ENCODE data around the gene CORIN. TPM values are rescaled to one million over a fixed set of nuclear protein-coding genes. Genes with fewer than 3 reads are reported as not detected.

Gene CORIN
- total and polyA plus RNA-seq, 7 experiments from 2014 or later: 0.07 to 0.19 (median 0.08) TPM; not detected in 4

DNA sequence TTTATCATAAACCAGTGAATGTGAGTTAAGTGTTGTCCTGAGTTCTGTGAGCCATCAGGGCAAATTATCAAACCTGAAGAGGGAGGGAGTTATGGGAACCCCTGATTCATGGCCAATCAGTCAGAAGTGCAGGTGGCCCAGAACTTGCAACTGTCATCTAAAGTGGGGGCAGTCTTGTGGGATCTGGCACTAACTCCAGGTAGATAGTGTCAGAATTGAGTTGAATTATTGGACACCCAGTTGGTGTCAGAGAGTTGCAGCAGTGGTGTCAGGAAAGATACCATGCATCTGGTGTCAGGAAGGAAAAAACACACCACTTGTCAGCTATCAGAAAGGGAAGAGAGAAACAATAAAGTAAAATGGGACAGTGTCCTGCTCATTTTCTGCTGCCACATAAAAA, 8.4 kb downstream of the CORIN start:
- intact Hi-C loops (cut with micrococcal nuclease): no loop called here
- peaks cover 0 to 3% (median 0%) of the 10 kb centered on the region in 5 donors for H3K36me3 Mint-ChIP-seq
- peaks cover 0 to 20% (median 16%) of the 10 kb centered on the region in 7 donors for H3K4me1 Mint-ChIP-seq
- Histone ChIP-seq H3K4me3 (ENCODE audit: low read length) (no peak overlapping the region), H3K36me3 (ENCODE audit: control insufficient read depth in 2 of 3, insufficient read depth in 3 of 3, low read length in 3 of 3) (no peaks in the 10 kb centered on the region), H3K27ac (ENCODE audit: low read depth, low read length) (no peak overlapping the region), H3K27me3 (ENCODE audit: control insufficient read depth in 2 of 2, insufficient read depth in 2 of 2, low read length in 2 of 2) (no peaks in the 10 kb centered on the region), H3K9me3 (ENCODE audit: control insufficient read depth in 2 of 3, low read length in 3 of 3) (no peaks in the 10 kb centered on the region), H3K4me1 (ENCODE audit: control insufficient read depth in 2 of 2, insufficient read depth in 2 of 2, low read length in 2 of 2) (no peaks in the 10 kb centered on the region)
- H3K9me3 Mint-ChIP-seq: peaks cover 0 to 8% (median 0%) of the 10 kb centered on the region in 11 donors
- ChIA-PET POLR2A (no interaction called here), CTCF (no interaction called here)
- no peak overlapping the region for H3K27ac Mint-ChIP-seq
- ATAC-seq: no peak
- DNase-seq: no peak
- H3K27me3 Mint-ChIP-seq: peaks cover 0 to 28% (median 16%) of the 10 kb centered on the region in 5 donors
- no peak overlapping the region for H3K4me3 Mint-ChIP-seq

DNA sequence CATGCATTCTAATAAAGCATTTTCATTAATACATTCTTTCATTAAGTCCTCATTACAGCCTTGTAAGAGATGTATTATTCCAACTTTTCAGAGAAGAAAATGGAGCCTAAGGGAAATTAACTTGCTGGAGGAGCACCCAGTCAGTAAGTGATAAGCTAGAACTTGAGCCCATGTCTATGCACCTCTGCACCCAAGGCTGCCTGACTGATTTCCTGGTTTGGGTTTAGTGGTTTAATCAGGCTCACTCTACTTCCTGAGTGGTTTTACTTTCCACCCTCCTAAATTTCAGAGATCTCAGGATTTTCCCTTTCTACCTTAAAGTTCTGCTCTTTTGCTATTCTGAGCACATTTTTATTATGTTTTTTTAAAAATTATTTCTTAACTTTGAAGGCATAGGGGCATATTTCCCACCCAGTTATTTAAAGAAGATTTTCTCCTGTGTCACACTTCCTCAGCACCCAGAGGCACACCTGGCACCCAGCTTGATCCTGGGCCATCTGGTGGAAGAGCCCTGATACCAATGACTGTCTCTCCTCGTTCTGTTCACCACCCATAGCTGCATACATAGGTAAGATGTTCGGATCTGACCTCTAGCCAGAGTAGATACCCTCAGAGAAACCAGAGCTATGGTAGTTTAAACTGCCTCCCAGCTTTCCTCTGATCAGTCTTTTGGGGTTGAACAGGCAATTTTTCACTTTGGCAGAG, 10.4 kb downstream of the CORIN start:
- H3K4me3 ChIP-seq (ENCODE audit: low read length): no peak overlapping the region
- Mint-ChIP-seq H3K27me3 (peaks cover 0 to 18% (median 10%) of the 10 kb centered on the region in 5 donors), H3K4me1 (peaks cover 0 to 20% (median 16%) of the 10 kb centered on the region in 7 donors), H3K4me3 (no peak overlapping the region), H3K27ac (no peak overlapping the region), H3K9me3 (peaks cover 0 to 1% (median 0%) of the 10 kb centered on the region in 11 donors), H3K36me3 (no peaks in the 10 kb centered on the region)
- intact Hi-C loops (cut with micrococcal nuclease): no loop called here
- H3K4me1 ChIP-seq (ENCODE audit: control insufficient read depth in 2 of 2, insufficient read depth in 2 of 2, low read length in 2 of 2): no peaks in the 10 kb centered on the region
- H3K27ac ChIP-seq (ENCODE audit: low read depth, low read length): no peak overlapping the region
- no peak for DNase-seq
- H3K27me3 ChIP-seq (ENCODE audit: control insufficient read depth in 2 of 2, insufficient read depth in 2 of 2, low read length in 2 of 2): no peaks in the 10 kb centered on the region
- ChIA-PET POLR2A (no interaction called here), CTCF (interaction anchor here (1.3 kb wide), 1 partner anchor 9 kb away, joined by 3 read pairs; no protein-coding TSS in a partner anchor)
- no peaks in the 10 kb centered on the region for H3K9me3 ChIP-seq (ENCODE audit: control insufficient read depth in 2 of 3, low read length in 3 of 3)
- ATAC-seq: peak; percentile 41
- no peaks in the 10 kb centered on the region for H3K36me3 ChIP-seq (ENCODE audit: control insufficient read depth in 2 of 3, insufficient read depth in 3 of 3, low read length in 3 of 3)

DNA sequence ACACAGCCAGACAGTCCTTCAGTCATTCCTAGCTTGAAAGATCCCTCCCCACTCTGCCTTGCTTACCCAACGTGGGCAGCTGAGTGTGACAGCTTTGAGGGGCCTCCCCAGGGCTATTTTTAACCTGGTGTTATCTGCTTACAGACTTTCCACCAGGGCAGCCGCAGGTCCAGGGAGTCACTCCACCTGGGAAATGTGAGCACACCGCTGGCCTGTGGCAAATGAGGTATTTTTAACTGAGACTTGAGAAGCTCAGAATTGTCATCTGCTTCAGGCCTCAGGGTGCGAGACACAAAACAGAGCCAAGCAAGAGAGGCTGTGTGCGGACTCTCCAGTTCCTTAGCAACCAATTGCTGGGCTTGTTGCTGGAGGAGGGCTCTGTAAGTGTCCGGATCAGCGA, 13.0 kb downstream of the CORIN start:
- H3K4me1 Mint-ChIP-seq: peaks cover 0 to 18% (median 8%) of the 10 kb centered on the region in 7 donors
- ChIA-PET CTCF (interaction anchor here (0.6 kb wide), 1 partner anchor 1442 kb away, joined by 3 read pairs; no protein-coding TSS in a partner anchor), POLR2A (no interaction called here)
- H3K27me3 ChIP-seq (ENCODE audit: control insufficient read depth in 2 of 2, insufficient read depth in 2 of 2, low read length in 2 of 2): no peaks in the 10 kb centered on the region
- no peaks in the 10 kb centered on the region for H3K36me3 Mint-ChIP-seq
- H3K4me3 Mint-ChIP-seq: no peak overlapping the region
- H3K36me3 ChIP-seq (ENCODE audit: control insufficient read depth in 2 of 3, insufficient read depth in 3 of 3, low read length in 3 of 3): no peaks in the 10 kb centered on the region
- intact Hi-C loops (cut with micrococcal nuclease): no loop called here
- H3K27ac Mint-ChIP-seq: no peak overlapping the region
- DNase-seq: no peak
- no peaks in the 10 kb centered on the region for H3K4me1 ChIP-seq (ENCODE audit: control insufficient read depth in 2 of 2, insufficient read depth in 2 of 2, low read length in 2 of 2)
- H3K27me3 Mint-ChIP-seq: peaks cover 0 to 18% (median 5%) of the 10 kb centered on the region in 5 donors
- H3K9me3 Mint-ChIP-seq: no peaks in the 10 kb centered on the region
- no peak for ATAC-seq
- H3K27ac ChIP-seq (ENCODE audit: low read depth, low read length): no peak overlapping the region
- no peak overlapping the region for H3K4me3 ChIP-seq (ENCODE audit: low read length)
- no peaks in the 10 kb centered on the region for H3K9me3 ChIP-seq (ENCODE audit: control insufficient read depth in 2 of 3, low read length in 3 of 3)

DNA sequence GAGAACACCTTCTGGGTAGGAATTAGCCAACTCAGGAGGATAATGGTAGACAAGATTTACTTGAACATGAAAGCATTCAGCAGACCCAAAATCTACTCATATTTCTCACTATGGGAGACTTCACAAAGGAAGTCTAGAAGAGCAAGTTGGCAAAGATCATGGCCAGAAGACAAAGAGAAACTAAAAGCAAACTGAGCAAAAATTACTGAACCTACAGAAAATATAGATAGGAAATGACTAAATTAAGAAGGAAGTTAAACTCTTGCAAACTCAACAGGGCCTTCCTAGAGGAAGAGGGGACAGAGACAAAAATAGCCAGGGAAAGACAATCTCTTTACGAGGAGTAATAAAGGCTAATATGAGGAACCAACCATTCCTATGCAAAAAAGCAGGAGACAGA, 18.7 kb downstream of the CORIN start:
- intact Hi-C loops (cut with micrococcal nuclease): no loop called here
- Histone ChIP-seq H3K4me3 (ENCODE audit: low read length) (no peak overlapping the region), H3K36me3 (ENCODE audit: control insufficient read depth in 2 of 3, insufficient read depth in 3 of 3, low read length in 3 of 3) (no peaks in the 10 kb centered on the region), H3K9me3 (ENCODE audit: control insufficient read depth in 2 of 3, low read length in 3 of 3) (no peaks in the 10 kb centered on the region), H3K27me3 (ENCODE audit: control insufficient read depth in 2 of 2, insufficient read depth in 2 of 2, low read length in 2 of 2) (no peaks in the 10 kb centered on the region), H3K4me1 (ENCODE audit: control insufficient read depth in 2 of 2, insufficient read depth in 2 of 2, low read length in 2 of 2) (no peaks in the 10 kb centered on the region), H3K27ac (ENCODE audit: low read depth, low read length) (no peak overlapping the region)
- Mint-ChIP-seq H3K4me3 (no peak overlapping the region), H3K27ac (no peak overlapping the region), H3K36me3 (peaks cover 0 to 5% (median 0%) of the 10 kb centered on the region in 5 donors), H3K4me1 (peaks cover 0 to 7% (median 0%) of the 10 kb centered on the region in 7 donors), H3K9me3 (peaks cover 0 to 4% (median 0%) of the 10 kb centered on the region in 11 donors), H3K27me3 (peaks cover 7 to 26% (median 21%) of the 10 kb centered on the region in 5 donors)
- ChIA-PET POLR2A (no interaction called here), CTCF (no interaction called here)
- ATAC-seq: no peak
- no peak for DNase-seq

DNA sequence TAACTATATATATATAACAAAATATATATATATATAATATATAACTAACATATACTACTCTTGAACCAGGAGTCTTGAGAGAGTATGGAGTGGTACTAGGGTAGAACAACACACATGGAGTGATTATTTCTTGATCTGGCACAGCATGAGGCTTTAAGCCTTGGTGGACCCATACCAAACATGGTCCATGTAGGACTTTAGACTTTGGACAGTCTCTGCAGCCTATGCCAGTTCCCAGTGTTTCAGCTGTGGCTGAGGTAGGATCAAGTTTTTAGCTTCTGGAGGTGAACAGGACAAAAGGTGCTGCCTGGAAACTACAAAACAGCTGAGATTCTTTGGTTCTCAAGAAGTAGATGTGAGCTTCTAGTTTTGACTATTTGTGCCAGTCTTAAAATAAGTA, 20.6 kb downstream of the CORIN start:
- H3K27ac Mint-ChIP-seq: no peak overlapping the region
- CTCF ChIA-PET: no interaction called here
- Histone ChIP-seq H3K27ac (ENCODE audit: low read depth, low read length) (no peak overlapping the region), H3K4me3 (ENCODE audit: low read length) (no peak overlapping the region), H3K27me3 (ENCODE audit: control insufficient read depth in 2 of 2, insufficient read depth in 2 of 2, low read length in 2 of 2) (no peaks in the 10 kb centered on the region), H3K9me3 (ENCODE audit: control insufficient read depth in 2 of 3, low read length in 3 of 3) (no peaks in the 10 kb centered on the region), H3K4me1 (ENCODE audit: control insufficient read depth in 2 of 2, insufficient read depth in 2 of 2, low read length in 2 of 2) (no peaks in the 10 kb centered on the region), H3K36me3 (ENCODE audit: control insufficient read depth in 2 of 3, insufficient read depth in 3 of 3, low read length in 3 of 3) (no peaks in the 10 kb centered on the region)
- POLR2A ChIA-PET: no interaction called here
- H3K27me3 Mint-ChIP-seq: peaks cover 18 to 32% (median 28%) of the 10 kb centered on the region in 5 donors
- ATAC-seq (no peak), DNase-seq (no peak)
- H3K4me3 Mint-ChIP-seq: no peak overlapping the region
- H3K9me3 Mint-ChIP-seq: peaks cover 0 to 4% (median 0%) of the 10 kb centered on the region in 11 donors
- peaks cover 0 to 5% (median 0%) of the 10 kb centered on the region in 5 donors for H3K36me3 Mint-ChIP-seq
- peaks cover 0 to 7% (median 0%) of the 10 kb centered on the region in 7 donors for H3K4me1 Mint-ChIP-seq
- intact Hi-C loops (cut with micrococcal nuclease): no loop called here

DNA sequence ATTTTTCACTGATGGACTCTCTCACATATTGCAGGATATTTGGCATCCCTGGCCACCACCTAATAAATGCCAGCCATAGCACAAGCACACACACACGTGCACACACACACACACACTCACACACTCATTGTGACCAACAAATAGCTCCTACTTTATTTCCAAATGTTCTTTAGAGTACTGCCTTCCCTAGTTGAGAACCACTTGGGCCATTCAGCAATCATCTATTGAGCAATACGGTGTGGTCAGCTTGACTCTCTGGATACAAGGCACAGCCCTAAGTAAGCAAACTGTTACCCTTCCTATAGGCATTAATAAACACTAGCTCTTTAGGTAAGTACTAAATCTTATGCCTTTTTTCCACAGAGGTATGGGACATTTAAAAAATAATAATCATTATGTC, 21.1 kb downstream of the CORIN start:
- peaks cover 0 to 7% (median 0%) of the 10 kb centered on the region in 7 donors for H3K4me1 Mint-ChIP-seq
- Histone ChIP-seq H3K4me3 (ENCODE audit: low read length) (no peak overlapping the region), H3K4me1 (ENCODE audit: control insufficient read depth in 2 of 2, insufficient read depth in 2 of 2, low read length in 2 of 2) (no peaks in the 10 kb centered on the region), H3K27me3 (ENCODE audit: control insufficient read depth in 2 of 2, insufficient read depth in 2 of 2, low read length in 2 of 2) (no peaks in the 10 kb centered on the region), H3K36me3 (ENCODE audit: control insufficient read depth in 2 of 3, insufficient read depth in 3 of 3, low read length in 3 of 3) (no peaks in the 10 kb centered on the region), H3K27ac (ENCODE audit: low read depth, low read length) (no peak overlapping the region), H3K9me3 (ENCODE audit: control insufficient read depth in 2 of 3, low read length in 3 of 3) (no peaks in the 10 kb centered on the region)
- H3K36me3 Mint-ChIP-seq: peaks cover 0 to 5% (median 0%) of the 10 kb centered on the region in 5 donors
- ChIA-PET CTCF (no interaction called here), POLR2A (no interaction called here)
- peaks cover 18 to 32% (median 26%) of the 10 kb centered on the region in 5 donors for H3K27me3 Mint-ChIP-seq
- H3K4me3 Mint-ChIP-seq: no peak overlapping the region
- DNase-seq: no peak
- no peak overlapping the region for H3K27ac Mint-ChIP-seq
- H3K9me3 Mint-ChIP-seq: peaks cover 0 to 4% (median 0%) of the 10 kb centered on the region in 11 donors
- intact Hi-C loops (cut with micrococcal nuclease): no loop called here
- no peak for ATAC-seq

Measured in naive thymus-derived CD4-positive, alpha-beta T cell (primary cell).